A204.1 (cell line): ENCODE measurements around the gene CANT1.

Experiments used
- FAIRE-seq: peaks from 2 replicates; lab custom pipeline; 2012; peaks lifted over from hg19 to GRCh38; lab: Jason Lieb, UNC

Gene CANT1

DNA sequence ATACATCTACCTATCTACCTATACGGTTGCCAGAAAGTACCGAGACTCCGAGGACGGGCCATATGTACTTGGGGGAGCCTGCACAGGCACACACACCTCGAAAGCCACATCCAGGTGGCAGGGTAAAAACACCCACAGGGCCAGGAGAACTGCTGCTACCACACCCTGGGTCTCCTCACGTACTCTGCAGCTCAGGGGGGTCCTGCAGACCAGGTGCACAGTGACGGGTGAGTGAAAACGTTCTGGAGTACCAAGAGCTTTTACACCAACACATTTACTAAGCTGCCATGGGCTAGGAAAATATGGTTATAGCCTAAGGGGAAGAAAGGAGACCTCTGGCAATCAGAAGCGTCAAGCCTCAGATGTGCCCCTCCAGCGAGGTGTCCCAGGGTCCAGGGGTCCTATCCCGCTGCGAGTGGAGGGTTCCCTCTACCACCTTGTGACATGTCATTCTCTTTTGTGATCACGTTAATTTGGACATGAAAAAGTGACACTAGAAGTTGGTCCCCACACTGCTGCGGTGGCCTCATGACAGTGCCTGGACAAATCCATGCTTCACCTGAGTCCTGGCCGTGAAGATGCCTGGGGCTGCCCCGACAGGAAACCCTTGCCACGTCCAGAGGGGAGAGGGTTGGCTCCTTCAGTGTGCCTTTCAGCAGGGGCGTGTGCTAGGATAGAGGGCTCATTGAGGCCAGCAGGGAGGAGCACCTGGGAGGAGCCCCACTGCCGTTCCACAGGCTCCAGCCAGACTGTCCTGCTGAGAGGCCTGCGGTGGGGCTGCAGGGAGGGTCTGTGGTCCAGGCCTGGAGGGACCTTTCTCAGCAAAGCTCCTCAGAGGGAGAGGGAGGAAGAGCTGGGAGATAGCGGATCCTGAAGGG, 1.8 kb downstream of the CANT1 start:
- no peak for FAIRE-seq

DNA sequence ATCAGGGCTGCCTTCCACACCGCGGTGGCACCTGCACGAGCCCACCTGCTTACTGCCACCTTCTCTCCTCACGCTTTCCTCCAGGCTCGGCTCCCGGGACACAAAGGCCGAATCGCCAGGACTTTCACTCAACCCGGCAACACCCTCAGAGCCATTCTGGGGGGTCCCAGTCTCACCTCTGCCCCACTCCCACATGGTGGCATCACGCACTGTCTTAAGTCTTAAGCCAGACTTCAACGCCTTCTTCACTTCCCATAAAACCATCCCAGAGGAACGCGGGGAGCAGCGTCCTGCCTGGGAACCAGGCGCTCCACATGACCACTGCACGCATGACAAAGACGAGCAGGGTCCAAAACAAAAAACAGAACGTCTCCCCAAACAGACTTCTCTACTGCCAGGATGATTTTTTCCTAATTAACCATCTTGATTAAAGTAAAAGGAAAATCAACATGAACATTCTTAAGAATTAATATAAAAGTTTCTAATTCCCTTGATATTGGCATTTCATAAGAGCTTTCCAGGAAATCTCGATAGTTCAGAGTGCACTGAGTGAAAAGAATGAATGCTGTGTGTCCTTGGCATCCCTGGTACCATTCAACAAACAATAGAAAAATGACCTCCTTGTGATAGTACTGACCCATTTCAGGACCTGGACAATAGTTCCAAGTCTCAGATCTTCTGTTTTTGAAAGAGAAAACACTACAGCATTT, 2.6 kb downstream of the CANT1 start:
- no peak for FAIRE-seq

DNA sequence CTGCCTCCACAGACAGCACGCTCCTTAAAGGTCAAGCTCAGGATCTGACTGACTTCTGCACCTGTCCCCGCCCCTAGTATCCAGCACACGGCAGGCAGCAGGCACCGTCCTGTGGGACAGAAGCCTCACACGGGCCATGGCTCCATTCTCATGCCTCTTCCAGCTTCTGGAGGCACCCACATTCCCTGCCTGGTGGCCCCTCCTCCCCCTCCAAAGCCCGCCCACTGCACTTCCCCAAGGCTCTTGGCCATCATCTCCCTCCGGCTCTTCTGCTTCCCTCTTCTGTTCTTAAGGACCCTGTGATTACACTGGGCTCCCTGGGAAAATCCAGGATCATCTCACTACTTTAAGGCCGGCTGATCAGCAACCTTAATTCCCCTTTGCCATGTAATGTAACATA, 3.5 kb downstream of the CANT1 start:
- FAIRE-seq = no peak

DNA sequence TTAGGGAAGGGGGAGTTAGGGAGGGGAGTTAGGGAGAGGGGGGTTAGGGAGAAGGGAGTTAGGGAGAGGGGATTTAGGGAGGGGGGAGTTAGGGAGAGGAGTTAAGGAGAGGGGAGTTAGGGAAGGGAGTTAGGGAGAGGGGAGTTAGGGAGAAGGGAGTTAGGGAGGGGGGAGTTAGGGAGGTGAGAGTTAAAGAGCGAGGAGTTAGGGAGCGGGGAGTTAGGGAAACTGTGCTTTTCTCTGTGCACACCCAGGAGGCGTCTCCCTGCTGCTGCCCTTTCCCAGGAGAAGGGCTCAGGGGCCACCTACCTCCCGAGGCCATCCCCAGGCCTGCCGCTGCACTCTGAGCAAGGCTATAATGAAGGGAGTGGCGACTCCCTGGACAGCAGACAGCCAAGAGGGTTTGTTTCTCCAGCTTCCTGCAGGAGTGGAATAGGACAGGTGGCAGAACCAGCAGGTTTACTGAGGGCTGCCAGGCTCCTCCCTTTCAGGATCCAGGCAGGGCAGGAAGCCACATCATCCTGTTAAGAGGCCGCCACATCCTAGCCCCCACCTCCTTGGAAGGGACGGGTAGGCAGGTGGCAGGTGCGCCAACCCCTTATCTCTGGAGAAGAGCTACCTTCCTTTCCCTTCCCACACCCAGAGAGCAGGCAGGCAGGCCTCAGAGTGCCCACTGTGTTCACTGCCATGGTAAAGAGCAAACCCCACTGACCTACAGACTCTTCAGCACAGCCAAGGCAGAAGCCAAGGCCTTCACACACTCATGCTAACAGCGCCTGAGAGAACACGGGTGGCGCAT, 4.3 kb downstream of the CANT1 start:
- no peak for FAIRE-seq

DNA sequence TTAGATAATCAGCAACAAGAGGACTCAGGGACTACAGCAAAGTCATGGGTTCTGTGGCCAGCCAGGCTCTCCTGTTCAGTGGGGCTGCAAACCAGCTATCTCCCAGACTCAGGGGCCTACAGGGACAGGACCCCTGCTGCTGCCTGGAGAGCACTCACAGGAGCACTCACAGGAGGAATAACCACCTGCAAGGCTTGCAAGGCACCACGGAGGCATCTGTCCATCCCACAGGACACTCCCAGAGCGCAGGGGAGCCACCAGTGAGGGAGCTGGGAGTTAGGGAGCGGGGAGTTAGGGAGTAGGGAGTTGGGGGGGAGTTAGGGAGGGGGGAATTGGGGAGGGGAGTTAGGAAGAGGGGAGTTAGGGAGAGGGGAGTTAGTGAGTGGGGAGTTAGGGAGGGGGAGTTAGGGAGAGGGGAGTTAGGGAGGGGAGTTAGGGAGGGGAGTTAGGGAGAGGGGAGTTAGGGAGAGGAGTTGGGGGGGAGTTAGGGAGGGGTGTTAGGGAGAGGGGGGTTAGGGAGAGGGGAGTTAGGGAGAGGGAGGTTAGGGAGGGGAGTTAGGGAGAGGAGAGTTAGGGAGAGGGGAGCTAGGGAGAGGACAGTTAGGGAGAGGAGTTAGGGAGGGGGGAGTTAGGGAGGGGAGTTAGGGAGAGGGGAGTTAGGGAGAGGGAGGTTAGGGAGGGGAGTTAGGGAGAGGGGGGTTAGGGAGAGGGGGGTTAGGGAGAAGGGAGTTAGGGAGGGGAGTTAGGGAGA, 5.7 kb downstream of the CANT1 start:
- no peak for FAIRE-seq

DNA sequence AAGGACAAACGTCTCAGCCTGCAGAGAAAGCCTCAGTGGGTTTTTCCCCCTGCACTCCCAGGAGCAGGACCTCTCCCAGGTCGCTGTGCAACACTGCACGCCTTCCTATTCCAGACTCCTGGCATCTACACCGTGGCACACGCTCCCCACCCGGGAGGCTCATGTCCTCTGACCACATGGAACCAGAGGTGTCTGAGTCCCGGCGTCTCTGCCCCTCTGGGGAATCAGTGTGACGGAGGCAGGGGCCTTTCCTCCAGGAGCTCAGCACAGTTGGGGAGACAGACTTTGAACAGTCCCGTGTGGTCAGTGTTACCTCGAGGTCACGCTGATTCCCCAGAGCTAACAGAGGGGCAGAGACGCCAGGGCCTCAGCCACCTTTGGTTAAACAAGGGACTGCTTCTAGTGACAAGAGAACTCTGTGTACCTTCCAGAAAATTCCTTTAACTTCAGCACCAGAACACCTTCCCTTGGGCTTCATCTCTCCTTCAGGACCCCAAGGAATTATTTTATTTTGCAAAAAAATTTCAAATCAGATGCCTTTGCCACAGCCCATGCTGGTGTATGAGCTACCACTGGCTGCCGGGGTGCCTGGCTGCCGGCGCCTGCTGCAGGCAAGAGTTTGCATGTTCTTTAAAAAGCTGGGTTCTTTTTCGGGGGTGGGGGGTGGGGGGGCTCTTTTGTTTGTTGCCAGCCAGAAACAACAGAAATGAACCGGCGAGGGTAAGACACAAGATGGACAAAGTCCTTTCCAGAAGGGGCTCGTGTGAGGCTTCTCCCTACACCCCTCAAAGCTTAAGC, 6.6 kb downstream of the CANT1 start:
- FAIRE-seq = no peak

DNA sequence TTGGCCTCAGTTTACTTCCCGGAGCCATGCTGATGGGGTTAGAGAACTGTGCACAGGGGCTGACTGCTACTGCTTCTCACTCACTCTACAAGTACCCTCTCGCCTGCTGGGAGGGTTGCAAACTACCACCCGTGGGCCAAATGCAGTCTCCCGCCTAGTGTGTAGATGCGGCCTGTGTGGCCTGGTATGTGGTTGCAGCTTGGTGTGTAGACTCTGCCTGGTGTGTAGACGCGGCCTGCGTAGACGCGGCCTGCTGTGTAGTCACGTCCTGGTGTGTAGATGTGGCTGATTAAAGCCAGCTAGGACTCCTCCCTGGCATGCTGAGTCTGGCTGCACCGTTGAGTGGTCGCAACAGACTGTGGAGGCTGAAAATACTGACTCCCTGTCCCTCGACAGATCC, 7.3 kb downstream of the CANT1 start:
- FAIRE-seq = no peak

DNA sequence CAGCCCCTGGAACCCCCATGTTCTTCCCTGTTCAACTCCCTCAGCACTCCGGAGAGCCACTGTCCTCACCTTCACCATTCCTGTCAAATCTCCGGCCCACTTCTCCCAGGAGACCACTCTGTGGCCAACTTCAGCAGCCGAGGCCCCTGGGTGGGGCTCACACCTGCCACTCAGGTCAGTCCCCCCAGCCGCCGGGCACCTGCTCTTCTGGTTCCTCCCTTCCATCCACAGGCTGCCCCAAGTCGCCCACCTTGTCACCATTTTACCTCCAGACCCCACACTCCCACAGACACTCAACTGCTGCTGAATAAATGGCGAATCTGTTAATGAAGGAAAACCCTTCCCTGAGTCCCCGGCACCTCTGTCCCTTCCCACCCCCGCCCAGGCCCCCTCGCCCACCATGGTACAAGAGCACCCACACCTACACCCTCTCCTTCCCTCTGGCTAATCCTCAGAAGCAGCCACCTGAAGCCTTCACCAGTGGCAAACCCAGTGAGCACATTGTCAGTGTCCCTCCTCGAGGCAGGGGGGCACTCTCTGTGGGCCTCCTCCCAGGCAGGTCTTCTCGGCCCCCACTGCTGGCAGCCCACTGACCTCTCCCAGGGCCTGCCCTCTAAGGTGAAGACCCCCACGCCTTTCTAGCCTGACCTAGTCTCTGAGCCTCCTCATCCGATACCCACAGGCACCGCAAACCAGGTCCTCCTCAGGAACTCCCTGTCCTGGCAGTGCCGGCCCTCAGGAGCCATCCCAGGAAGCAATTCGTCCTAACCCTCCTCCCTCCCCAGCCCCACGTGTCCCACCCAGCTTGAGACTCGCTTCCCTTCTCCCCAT, 8.2 kb downstream of the CANT1 start:
- no peak for FAIRE-seq

DNA sequence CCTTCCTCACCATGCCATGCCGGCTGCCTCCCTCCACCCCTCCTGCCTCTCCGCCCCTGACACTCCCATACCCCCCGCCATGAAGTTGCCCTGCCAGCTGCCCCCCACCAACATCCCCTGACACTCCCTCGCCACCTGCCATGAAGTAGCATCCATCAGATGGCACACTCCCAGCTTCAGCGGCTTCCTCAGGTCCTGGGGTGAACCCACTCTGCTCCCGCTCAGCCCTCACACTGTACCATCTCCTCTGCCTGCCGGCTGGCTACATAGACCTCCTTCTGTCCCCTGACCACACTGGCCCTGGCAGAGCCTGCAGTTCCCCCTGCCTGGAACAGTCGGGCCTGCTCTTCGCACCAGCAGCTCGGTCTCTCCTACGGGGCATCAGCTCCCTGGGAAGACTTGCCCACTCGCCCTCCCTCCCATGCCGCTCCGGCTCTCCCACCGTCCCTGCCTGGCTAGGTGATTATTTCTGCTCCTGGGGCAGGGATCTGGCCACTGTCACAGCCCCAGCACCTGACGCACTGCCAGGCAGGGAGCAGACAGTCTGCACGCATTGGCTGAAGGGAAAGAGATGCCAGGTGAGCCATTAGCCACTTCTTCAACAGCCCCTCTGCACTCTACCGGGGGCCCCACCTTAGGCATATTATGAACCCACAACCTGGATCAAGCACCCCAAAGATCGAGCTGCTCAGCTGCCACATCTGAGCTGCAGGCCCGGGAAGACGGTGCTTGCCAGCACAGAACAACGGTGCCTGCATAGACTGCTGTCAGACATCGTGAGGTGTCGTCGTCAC, 9.0 kb downstream of the CANT1 start:
- no peak for FAIRE-seq

DNA sequence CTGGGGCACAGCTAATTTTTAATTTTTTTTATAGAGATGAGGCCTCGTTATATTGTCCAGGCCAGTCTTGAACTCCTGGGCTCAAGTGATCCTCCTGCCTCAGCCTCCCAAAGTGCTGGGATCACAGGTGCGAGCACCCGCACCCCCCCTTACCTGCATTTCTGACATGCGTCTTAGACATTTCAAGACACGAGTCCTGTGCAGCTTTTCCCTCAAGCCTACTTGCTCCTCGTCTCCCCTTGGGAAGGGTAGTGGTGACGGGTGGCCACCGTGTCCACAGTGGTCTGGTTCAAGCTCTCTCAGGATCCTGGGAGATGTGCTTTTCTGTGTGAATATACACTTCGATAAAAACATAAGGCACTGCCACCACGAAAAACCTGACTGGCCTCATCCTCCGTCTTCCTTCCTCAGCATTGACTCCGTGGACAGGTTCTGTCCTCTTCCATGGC, 9.6 kb downstream of the CANT1 start:
- no peak for FAIRE-seq

DNA sequence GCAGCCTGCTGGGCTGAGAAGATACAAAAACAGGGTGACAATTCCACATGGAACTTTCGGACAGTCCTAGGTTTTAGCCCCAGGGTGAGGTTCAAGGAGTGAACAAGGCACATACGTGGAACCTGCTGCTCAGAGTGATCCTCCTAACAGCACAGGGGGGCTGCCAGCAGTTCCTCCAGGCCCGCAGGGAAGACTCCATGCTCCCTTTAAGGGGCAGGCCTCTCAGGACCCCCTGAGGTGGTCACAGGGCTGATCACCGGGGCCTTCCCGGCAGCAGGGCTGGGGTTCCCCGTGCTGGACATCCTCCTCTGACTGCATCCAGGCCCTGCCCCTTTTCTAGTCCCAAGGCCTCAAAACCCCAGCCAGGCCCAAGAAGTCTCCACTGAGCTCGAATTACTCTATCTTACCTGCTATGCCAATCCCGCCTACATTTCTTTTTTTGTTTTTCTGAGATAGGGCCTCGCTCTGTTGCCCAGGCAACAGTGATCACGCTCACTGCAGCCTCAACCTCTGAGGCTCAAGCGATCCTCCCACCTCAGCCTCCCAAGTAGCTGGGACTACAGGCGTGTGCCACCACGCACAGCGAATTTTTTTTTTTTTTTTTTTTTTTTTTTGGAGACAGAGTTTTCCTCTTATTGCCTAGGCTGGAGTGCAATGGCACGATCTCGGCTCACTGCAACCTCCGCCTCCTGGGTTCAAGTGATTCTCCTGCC, 10.4 kb downstream of the CANT1 start:
- FAIRE-seq = no peak

DNA sequence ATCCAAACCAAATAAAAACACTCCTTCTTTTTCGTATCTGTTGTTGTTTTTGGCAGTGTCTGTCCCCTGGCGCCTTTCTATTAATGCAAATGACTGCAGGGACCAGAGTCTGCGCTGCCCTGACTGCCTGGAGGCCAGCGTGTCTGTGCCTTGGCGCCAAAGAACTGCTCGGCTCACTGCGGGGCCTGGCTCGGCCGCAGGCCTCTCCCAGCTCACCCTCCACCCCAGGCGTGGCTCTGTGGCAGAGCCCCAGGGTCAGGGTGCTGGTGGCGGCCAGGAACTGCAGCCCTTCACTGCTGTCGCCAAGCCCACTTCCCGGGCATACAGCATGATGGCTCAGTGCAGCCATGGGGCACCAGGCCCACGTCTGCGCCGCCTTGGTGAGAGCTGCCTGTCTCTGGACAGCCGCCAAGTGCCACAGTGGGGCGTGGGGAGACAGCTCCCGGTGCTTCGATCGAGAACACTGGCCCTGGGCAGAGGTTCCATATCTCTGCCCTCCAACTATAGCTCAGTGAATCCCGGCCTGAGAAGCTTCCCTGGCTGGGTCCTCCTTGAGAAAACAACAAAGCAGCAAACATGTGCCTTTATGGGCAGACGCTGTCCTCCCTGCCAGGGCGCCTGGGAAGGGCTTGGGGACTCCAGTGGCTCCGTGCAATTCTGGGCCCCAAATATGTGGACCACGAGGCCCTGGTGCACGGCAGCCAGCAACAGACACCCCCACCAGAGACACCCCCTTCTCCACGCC, 11.1 kb downstream of the CANT1 start:
- no peak for FAIRE-seq

DNA sequence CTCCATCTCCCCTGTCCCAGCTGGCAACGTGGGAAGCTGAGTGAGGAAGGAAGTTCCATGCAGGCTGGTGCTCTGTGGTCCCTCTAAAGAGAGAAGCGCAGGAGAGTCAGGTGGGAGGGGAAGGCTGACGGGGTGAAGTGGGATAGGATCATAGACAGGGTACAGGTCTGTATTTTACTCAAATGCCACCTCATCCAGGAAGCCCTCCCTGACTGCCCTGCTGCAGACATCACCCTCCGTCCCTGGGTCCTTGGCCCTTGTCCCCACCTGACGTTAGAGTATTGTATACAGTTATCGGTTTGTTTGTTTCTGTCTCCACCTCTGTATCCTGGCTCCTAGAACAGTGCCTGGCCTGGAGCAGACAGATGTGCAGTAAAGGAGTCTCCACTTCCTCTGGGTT, 11.7 kb downstream of the CANT1 start:
- FAIRE-seq = no peak

DNA sequence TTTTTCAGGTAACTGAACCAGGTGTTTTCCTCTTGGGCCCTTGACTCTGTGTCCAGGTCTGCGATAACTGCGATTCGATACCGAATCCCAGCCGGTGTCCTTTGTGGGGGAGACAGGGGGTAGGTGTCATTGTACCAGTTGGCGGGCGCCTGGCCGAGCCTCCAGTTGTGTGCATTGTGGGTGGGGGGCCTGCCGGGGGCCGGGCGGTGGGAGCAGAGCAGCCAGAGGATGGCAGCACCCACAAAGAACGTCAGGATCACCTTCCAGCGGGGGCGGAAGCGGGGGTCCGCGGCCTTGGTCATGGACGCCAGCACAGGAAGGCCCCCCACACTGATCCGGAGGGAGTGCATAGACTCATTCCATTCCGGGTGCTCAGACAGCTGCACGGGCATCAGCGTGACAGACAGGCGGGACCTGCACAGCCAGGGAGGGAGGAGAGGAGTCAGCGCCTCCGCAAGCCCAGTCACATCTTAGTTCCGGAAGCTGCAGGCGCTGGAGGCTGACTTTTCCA, 12.3 kb downstream of the CANT1 start:
- FAIRE-seq = no peak

DNA sequence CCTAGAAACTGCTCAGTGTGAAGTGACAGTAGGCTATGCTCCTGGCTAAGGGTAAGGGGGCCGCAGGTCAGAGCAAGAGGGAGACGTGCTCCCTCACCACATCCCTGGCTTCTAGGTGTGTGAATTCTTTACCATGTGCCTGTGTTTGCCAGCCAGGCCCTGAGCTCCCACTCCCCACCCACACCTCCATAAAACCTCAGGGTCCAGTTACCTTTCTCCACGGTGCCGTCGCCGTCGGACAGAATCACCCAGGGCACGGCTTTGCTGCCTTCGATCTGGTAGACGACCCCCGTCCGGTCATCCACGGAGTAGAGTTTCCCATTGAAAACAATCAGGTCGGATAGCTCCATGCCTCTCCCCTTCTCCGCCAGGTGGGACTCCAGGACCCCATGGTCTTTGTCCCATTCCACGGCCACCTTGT, 12.8 kb downstream of the CANT1 start:
- no peak for FAIRE-seq

DNA sequence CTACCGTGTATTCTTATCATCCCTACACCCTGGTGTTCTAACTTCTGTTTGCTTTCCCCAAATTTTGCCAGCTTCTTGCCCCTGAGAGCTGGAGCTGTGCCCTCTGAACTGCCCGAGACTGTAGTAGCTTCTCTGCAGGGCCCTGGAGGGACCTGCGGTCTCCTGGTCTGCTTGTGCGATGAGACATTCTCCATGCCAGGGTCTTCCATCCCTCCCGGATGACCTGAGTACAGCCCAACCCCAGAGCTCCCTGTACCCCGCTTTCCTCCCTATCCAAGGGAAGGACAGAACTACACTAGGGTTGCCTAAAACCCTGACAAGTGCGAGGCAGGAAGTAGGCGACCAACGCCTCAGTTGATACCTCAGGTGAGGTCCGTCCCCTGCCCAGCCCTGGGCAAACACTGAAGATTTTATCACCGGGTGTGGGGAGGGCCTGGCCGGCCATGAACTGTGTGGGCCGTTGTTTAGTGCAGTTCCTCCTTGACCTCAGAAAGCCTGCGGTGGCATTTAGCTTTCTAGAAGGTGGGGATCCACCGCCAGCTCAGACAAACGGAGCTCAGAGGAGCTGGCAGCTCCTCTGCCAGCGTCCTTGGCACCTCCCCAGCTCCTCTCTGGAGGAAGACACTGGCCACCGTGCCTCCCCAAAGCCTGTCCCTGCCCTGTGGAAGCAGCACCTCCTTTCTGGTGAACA, 13.7 kb downstream of the CANT1 start:
- FAIRE-seq = no peak
